Fibroblast of peridontal ligament (primary cell): Measurements from ENCODE around the gene PAX5.

Source experiments
- DNase-seq: peaks from one replicate; pipeline ENCODE4 v3.0.0-alpha.2; 2010; ENCODE audit errors: extremely low read depth

Gene PAX5

DNA sequence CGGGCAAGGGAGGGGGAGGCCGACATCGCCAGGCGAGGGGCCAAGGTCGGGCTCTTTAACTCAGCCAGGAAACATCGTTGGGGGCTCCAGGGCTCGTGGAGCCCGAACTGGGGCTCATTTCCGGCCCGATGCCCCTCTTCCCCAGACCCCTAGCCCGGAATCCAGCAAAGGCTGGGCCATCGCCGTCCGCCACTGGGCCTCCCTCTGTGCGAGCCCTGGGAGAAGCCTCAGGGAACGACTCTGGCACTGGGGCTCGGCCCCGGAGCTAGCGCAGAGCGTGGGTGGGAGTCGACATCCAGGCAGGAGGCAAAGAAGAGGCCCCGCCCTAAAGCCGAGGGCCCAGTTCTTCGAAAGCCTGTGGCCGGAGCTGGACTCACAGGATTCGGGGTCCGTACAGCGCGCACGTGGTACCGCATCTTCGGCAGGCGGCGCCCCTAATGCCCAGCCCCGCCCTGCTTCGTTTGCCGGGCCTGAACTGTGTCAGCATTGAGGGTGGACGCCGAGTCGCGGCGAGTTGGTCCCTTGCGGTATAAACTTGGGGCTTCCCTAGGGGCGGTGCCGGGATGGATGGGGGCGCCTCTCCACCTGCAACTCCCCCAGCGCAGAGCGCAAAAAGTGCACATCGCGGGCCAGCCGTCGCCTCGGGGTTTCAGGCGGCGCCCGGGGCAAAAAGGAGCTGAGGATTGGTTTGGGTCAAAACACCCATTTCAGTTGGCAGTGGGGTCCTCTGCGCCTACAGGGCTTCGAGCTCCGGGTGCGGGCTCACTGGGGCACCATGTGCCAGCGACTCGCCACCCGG lies 3.6 kb upstream of the PAX5 start:
- no peak for DNase-seq

DNA sequence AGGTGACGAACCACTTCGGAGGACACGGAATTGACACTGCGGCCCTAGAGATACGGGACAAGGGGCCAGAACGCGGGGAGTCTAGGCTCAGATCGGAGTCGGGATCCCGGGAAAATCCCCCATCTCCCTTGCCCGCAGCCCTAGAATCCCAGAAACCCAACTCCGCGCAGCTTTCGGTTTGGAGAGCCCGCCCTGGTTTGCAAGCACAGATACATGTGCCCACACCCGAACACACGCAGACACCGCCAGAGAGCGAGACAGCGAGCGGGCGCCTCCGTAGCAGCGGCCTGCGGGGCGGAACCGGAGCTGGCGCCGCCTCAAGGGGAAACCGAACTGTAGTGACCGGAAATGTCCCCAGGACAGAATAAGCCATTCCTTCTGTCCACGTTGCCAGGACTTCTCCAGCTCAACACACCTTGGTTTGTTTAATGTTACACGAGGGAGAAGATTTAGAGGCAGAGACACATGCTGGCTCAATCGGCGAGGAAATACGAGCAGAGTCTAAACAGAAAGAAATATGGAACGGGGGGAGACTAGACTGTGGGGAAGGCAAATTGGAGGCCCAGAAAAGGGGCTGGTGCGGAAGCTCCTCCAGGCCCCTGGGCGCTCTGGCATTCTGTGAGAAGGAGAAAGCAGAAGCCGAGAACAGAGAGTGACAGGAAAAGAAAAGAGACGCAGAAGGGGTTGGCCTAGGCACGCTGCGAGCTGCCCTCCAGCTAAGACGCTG lies 2.9 kb upstream of the PAX5 start:
- DNase-seq: peak; percentile 21

DNA sequence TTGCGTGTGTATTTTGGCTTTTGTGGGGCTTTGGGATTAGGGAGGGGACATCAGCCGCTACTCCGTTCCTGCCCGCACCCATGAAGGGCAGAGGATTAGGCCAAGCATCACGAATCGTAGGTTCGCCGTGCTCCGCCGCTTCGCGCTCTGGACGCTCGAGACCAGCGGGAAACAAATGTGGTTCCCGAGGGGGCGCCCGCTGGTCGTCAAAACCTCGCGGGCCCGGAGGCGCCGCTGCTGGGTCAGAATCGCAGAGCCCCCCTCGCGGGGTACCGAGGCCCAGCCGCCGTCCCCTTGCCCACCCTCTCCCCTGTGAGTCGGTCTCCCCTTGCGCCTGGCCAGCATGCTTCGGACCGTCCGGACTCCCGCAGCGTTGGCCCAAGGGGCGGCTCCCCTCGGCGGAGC lies 2.3 kb upstream of the PAX5 start:
- no peak for DNase-seq

DNA sequence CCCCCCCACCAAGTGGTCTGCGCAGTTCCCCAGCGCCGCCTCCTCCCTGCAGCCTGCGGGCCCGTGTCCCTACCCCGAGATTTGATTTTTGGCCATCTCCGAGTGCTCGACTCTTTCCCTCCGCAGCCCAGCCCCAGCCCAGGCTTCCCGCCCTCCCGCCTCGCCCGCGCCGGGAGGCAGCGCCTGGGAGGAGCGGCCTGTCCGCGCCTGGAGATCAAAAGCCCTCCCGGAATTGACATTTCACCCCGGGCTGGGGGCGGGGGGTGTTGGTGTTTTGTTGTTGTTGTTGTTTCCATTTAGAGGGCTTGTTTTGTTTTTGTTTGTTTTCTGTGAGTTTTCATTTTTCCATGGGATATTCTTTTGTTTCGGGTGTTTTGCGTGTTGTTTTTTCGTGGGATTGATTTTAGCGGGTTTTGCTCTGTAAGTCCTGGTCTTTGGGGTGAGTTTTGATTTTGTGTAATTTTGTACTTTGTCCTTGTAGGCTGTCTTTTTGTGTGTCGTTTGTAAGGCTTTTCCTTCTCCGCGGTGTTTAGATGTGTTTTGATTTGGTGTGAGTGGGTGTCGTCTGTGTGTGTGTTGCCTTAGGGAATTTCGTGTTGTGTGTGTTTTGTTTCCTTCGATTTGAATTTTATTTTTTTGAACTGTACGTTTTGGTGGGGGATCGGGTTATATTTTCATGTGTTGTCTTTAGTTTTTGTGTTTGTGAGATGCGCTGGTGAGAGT lies 1.7 kb upstream of the PAX5 start:
- peak; percentile 32 for DNase-seq

- DNase-seq: no peak
Measured at GRCh38 chr9:37034938-37035647, 1.0 kb upstream of the PAX5 start.

DNA sequence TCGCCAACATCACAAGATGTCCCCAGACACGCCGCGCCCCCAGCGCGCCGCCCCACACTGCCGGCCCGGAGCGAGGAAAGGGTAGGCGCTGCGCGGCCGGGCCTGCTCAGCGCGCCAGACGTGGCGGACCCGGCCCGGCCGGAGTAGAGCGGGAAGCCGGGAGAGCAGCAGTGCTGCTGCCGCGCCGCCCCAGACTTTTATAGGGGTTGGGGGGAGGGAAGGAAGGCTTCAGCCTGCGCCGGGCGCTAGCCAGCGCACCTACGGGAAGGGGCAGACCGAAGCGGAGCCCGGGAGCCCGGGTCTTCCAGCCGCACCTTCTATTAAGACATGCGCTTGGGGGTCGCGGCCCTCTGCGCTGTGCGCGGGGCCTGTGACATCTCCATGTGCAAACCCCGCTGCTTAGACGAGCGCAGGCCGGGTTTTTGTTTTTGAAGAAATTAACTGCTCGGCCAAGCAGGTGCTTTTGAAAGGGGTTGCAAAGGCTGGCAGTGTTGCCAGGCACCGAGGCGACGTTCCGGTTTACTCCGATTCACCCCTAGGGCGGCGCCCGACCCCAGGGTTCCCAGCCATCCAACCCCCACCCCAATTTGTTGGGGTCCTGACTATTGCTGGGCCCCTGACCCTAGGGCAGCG lies 353 bp upstream of the PAX5 start:
- DNase-seq: no peak

- DNase-seq: no peak
Measured at GRCh38 chr9:37033141-37033540, 927 bp downstream of the PAX5 start.

DNA sequence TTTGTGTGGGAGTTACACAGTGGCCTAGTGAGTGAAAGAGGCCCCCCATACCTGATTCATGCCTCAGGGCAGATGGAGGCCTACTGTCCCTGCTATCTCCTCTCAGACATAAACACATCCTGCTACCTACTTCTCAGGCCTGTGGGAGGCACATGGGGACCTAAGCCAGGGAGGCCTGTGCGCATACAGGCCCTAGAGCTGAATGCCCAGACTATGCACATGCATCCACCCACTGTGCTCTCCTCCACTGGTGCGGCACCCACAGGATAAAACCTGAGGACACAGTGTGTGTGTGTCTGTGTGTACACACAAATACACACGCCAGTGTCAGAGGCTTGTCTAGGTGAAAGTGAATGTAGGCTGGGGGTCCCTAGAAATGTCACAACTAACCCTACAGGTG lies 1.4 kb downstream of the PAX5 start:
- DNase-seq: no peak

- no peak for DNase-seq
Measured at GRCh38 chr9:37031902-37032301, 2.2 kb downstream of the PAX5 start.

DNA sequence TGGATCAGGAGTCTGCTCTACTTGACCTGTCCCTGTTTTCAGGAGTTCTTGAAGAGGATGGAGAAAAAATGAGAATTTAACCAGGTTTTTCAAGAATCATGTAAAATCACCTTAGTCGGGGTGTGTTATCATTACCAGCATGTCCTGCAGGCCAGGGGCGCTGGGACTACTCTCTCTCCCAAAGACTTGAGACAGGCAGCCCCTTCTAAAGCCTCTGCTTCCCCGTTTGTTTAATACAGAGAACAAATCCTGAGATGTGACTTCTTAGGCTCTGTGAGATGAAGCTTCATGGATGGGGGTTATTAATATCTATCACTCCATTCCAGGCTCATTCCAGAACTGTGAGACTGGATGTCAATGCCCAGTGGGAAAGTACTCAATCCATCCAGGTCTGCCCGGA lies 3.0 kb downstream of the PAX5 start:
- no peak for DNase-seq

DNA sequence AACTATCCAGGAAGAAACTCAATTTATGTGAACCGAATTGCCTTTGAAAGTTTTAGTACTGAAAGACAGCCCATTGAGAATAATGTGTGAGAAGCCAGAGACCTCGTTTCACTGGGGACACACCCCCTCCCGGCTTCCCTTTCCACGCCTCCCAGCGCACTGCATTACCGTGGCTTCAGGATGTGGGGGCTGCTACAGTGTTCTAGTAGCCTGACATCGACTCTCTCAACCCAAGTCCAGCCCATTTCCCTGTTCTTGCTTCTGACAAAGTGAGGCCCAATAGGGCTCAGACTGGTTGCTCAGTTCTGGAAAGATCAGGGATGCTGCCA lies 3.5 kb downstream of the PAX5 start:
- no peak for DNase-seq

- DNase-seq: no peak
Measured at GRCh38 chr9:37029776-37030610, 4.1 kb downstream of the PAX5 start.

DNA sequence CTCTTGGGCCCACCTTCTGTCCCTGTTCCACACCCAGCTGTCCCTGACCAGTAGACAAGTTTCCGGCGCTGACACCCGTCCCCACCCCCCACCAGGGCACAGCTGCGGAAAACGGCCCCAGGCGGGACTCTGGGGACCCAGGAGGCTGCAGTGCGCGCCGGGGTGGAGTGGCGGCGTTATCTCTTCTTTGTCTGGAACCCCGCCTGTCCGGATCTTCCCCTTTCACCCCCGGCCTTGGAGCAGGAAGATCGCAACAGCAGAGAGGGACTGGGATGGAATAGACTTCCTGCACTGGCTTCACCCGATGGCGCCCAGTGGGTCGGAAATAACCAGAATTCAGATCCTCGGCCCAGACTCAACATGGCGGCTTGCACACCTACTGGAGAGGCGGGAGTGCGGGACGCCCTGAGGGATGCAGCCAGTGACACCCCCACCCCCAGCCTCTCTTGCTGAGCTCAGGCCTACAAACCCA lies 4.7 kb downstream of the PAX5 start:
- DNase-seq: no peak

DNA sequence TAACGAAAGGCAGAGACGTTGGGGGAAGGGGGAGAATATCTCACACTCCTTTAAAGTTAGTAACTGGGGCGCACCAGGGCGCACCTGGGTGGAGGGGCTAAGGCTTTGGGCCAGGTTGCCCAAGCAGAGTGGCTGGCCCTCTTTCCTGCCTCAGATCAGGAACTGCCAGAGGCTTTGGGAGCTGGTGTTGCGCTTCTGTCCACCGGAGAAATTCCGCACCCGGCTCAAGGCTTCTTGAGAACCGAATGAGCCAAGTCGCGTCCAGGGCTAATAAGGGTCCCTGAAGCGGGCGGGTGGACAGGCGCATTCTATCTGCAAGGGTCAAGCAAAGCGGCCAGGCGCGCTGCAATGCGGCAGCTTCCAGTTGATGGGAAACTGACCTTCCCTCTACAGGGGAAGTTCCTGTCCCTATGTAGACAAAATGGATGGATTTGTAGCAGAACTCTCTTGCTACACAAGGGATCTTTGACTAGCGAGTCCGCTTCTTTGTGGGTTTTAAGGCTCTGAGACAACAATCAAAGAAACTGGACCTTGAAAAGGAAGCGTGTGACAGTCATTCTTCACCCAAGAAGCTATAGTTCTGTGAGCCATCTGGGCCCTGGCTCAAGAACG lies 5.5 kb downstream of the PAX5 start:
- no peak for DNase-seq

DNA sequence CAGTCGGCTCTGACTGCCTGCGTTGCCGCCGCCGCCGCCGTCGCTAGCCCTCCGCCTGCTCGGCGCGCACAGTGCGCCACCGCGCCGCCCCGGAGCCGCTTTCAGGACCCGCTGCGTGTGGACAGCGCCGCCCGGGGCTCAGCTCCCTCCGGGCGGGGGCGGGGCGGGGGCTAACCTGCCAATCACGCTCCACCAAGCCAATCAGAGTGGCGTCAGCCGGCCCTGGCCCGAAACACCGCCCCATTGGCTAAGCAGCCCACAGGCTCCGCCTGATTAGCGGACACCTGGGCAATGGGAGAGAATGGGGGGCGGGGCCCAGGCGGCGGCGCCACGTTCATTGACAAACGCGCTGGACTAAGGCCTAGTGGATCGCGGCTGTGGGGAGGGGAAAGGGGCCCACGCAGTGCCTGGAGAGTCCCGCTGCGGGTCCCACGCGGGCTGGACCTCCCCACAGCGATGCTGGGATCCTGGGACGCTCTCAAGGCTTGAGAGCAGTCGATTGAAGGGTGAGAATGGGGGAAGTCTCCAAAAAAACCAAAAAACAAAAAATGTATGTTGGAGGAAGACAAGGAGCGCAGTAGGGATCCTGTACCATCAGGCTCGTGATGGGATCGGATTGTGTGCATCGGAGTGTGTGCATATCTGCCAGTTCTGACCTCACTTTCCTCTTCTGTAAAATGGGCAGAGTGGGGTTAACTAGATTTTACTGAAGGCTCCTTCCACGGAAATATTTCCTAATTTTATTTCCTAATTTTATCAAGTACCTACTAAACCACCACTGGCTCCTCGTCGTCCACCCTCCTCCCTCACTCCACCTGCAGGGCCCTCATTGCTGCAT lies 6.3 kb downstream of the PAX5 start:
- DNase-seq: peak; percentile 36

DNA sequence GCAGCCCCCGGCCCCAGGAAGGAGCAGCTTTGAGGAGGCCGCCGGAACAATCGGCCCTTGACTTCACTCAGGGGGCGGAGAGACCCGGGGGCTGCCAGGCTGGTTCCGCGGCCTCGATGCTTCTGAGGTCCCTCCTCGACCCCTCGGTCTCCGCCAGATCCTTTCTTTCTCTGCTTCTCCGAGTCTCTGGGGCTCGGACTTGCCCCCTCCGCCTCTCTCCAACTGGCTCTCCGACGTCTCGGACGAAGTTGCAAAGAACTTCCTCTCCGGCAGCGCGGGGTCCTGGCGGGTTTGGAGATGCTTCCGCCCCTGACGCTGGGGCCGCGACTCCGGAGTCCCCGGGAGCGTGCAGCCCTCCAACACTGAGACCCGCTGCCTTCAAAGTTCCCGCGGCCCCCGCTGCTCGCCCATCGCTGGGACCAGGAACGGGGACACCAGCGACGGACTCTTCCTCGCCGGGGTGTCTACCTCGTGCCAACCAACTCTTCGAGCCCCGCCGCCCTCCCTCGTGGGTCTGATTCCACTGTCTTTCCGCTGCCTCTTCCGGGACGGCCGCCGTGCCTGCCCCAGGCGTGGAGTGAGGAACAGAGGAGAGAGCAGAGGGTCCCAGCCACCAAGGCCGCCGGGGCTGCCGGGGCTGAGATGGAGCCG lies 7.0 kb downstream of the PAX5 start:
- DNase-seq: no peak

- no peak for DNase-seq
Measured at GRCh38 chr9:37026113-37026930, 7.7 kb downstream of the PAX5 start.

- DNase-seq: no peak
Measured at GRCh38 chr9:37025823-37026112, 8.3 kb downstream of the PAX5 start.
